Rectal smooth muscle tissue (tissue), 1 donor: ENCODE results near the gene THSD4.

Experiments used
- H3K27ac ChIP-seq: one replicate; pipeline ENCODE4 v1.7.0; 2013; ENCODE audit warnings: low read depth, low read length, inconsistent platforms
- H3K27me3 ChIP-seq: one replicate; pipeline ENCODE4 v1.7.0; 2013; ENCODE audit warnings: low read length; ENCODE audit not compliant: control insufficient read depth, insufficient read depth
- H3K36me3 ChIP-seq: one replicate; pipeline ENCODE4 v1.7.0; 2013; ENCODE audit warnings: low read length; ENCODE audit not compliant: control insufficient read depth, insufficient read depth
- H3K4me1 ChIP-seq: one replicate; pipeline ENCODE4 v1.7.0; 2013; ENCODE audit warnings: low read length; ENCODE audit not compliant: control insufficient read depth, insufficient read depth
- H3K4me3 ChIP-seq: one replicate; pipeline ENCODE4 v1.7.0; 2013; ENCODE audit warnings: low read length
- H3K9ac ChIP-seq: one replicate; pipeline ENCODE4 v1.7.0; 2013; ENCODE audit warnings: low read length

THSD4 gene

DNA sequence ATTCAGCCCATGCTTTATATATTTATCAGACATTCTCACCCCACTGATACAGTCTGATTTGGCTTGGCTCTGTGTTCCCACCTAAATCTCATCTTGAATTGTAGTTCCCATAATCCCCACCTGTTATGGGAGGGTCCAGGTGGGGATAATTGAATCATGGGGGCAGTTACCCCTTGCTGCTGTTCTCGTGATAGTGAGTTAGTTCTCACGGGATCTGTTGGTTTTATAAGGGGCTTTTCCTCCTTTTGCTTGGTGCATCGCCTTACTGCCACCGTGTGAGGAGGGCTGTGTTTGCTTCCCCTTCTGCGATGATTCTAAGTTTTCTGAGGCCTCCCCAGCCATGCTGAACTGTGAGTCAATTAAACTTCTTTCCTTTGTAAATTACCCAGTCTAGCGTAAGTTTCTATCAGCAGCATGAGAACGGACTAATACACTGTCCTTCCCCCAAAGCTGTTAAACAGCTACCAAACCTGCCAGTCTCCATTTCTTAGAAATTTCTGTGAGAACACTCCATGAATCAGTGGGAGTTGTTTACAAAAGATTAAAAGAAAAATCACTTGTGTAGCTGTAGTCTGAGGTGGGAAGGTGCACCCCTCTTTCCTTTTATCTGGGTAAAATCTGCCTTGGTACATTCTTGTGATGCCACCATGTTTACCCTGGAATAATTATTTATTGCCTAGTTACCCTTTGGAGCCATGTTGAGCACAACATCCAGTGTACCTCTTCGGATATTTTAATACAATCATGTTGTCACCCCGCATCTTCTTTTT is 160.5 kb downstream of the THSD4 start:
- Histone ChIP-seq H3K9ac (no peak overlapping the region), H3K36me3 (no peaks in the 10 kb centered on the region), H3K4me1 (peaks cover 12% of the 10 kb centered on the region), H3K27me3 (no peaks in the 10 kb centered on the region), H3K4me3 (no peak overlapping the region), H3K27ac (no peak overlapping the region)

DNA sequence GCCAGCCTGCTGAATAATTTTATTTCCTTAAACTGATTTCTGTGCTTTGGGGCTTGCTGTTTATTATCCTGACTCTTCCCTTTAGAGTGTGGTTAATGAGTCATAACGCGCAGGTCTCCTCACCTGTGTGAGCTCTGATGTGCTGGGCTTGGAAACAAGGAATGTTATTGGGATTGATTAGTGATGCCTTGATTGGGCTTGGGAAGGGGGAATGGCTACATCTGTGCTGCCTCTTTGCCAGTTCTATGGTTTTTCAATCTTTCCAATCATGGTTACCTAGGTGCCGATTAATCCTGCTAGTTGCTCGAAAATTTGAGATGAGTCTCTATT is 161.0 kb downstream of the THSD4 start:
- Histone ChIP-seq H3K4me1 (peaks cover 12% of the 10 kb centered on the region), H3K27me3 (no peaks in the 10 kb centered on the region), H3K27ac (no peak overlapping the region), H3K36me3 (no peaks in the 10 kb centered on the region), H3K4me3 (no peak overlapping the region), H3K9ac (no peak overlapping the region)

DNA sequence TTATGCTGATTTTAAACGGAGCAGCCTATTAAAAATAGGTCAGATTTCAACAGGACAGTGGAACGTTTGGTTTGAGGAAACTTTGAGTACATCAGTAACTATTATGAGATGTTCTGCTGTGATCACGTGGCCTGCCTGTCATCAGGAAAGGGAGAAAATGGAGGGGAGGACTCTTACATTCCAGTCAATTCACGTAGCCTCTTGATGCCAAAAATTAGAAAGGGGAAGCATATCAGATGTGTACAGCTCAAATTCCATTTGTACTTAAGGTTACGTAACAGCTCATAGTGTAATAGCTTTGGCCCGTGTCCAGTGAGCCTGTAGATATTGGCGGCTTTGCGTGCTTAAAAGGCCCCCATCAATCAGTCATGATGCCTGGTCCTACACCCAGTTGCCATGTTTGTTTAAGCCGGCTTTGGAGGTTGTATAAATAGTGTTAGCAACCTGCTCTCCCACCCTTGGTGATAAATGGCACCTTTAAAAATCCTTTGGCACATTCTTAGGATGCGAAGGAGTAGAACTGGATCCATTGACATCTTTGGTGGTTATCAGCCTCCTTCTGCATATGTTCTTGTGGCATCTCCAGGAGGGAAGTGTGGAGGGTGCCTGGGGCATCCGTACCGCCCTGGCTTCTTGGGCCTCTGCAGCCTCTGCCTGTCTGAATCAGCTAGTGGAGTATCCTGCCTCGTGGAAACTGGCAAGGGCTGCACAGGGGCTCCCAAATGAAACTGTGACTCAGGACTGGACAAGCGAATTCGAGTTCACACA is 163.9 kb downstream of the THSD4 start:
- Histone ChIP-seq H3K4me3 (no peak overlapping the region), H3K27me3 (no peaks in the 10 kb centered on the region), H3K36me3 (no peaks in the 10 kb centered on the region), H3K9ac (no peak overlapping the region), H3K27ac (peak overlapping the region; percentile 36), H3K4me1 (peaks cover 12% of the 10 kb centered on the region)

DNA sequence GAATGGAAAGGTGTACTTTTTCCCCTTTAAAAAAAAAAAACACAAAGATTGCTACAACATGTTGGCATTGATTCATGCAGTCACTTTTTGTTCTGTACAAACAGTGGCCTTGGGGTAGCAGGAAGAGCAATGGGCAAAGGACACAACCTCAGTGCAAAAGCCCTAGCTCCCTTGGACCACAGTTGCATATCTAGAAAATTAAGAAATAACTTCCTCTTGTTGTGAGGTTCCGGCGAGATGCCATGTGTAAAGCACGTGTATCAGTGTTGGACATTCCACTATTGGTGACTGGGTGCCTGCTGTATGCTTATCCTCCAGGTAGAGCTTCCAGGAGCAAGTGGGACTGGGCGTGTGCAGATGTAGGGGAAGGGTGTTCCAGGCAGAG is 164.5 kb downstream of the THSD4 start:
- peaks cover 12% of the 10 kb centered on the region for H3K4me1 ChIP-seq
- H3K4me3 ChIP-seq: no peak overlapping the region
- H3K27me3 ChIP-seq: no peaks in the 10 kb centered on the region
- no peak overlapping the region for H3K9ac ChIP-seq
- no peaks in the 10 kb centered on the region for H3K36me3 ChIP-seq
- H3K27ac ChIP-seq: no peak overlapping the region

- Histone ChIP-seq H3K4me3 (no peak overlapping the region), H3K9ac (no peak overlapping the region), H3K4me1 (peaks cover 12% of the 10 kb centered on the region), H3K36me3 (no peaks in the 10 kb centered on the region), H3K27ac (no peak overlapping the region), H3K27me3 (no peaks in the 10 kb centered on the region)
Measured at GRCh38 chr15:71280206-71280605, 164.9 kb downstream of the THSD4 start.

DNA sequence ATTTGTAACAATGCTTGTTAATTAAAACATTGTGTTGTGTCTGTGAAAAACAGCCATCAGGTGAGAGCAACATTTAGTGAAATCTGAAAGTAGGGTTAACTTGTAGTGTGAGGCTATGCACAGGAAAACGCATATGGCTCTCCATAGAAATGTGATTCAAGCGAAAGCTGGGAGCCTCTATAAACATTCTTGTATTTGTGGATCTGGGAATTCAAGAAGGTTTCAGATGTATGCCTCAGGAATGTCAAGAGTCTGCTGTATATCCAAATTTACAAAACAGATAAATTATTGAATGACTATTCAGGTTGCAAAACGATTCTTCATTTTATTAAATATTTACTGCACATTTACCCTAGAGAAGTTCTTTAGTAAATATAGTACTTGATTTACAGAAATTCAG is 166.0 kb downstream of the THSD4 start:
- H3K36me3 ChIP-seq: no peaks in the 10 kb centered on the region
- peaks cover 12% of the 10 kb centered on the region for H3K4me1 ChIP-seq
- no peak overlapping the region for H3K9ac ChIP-seq
- no peak overlapping the region for H3K27ac ChIP-seq
- no peaks in the 10 kb centered on the region for H3K27me3 ChIP-seq
- no peak overlapping the region for H3K4me3 ChIP-seq

- Histone ChIP-seq H3K27ac (no peak overlapping the region), H3K4me1 (peaks cover 12% of the 10 kb centered on the region), H3K4me3 (no peak overlapping the region), H3K27me3 (no peaks in the 10 kb centered on the region), H3K9ac (no peak overlapping the region), H3K36me3 (no peaks in the 10 kb centered on the region)
Measured at GRCh38 chr15:71282076-71282475, 166.8 kb downstream of the THSD4 start.

DNA sequence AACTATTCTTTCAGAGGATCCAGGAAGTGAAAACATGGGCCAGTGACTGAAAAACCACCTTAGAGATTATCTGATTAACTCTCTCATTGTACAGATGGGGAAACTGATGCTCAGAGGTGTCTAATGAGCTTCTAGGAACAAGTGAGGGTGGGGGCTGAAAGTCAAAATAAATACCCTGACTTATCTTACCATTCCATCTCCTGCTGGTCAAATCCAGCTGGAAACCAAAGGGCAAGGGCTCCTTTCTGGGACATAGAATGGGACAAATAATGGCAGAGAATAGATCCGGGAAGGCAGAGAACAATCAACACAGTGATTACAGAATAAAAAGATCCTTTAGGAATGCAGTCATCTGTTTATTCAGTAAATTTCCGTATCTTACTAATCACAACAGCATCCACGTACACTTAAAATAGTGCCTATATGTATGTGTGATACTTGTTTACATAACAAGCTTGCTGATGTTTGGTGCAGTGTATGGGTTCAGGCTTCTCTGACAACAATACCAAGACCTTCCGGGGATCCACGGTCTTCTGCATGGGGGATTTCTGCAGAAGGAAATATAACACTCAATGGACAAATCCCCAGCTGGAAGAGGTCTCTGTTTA is 173.2 kb downstream of the THSD4 start:
- no peaks in the 10 kb centered on the region for H3K4me1 ChIP-seq
- H3K27ac ChIP-seq: no peak overlapping the region
- no peak overlapping the region for H3K9ac ChIP-seq
- H3K4me3 ChIP-seq: no peak overlapping the region
- H3K27me3 ChIP-seq: no peaks in the 10 kb centered on the region
- H3K36me3 ChIP-seq: no peaks in the 10 kb centered on the region

GRCh38 chr15:71290002-71290401 is 174.7 kb downstream of the THSD4 start:
- no peaks in the 10 kb centered on the region for H3K27me3 ChIP-seq
- no peak overlapping the region for H3K27ac ChIP-seq

GRCh38 chr15:71290881-71291635 is 175.8 kb downstream of the THSD4 start:
- H3K27ac ChIP-seq: no peak overlapping the region

More at GRCh38 chr15:71290002-71290401, 174.7 kb downstream of the THSD4 start:
- Histone ChIP-seq H3K9ac (no peak overlapping the region), H3K36me3 (no peaks in the 10 kb centered on the region), H3K4me1 (no peaks in the 10 kb centered on the region), H3K4me3 (no peak overlapping the region)

GRCh38 chr15:71291723-71292122 is 176.5 kb downstream of the THSD4 start:
- no peak overlapping the region for H3K27ac ChIP-seq
- H3K36me3 ChIP-seq: no peaks in the 10 kb centered on the region
- H3K4me1 ChIP-seq: no peaks in the 10 kb centered on the region
- H3K27me3 ChIP-seq: no peaks in the 10 kb centered on the region
- H3K9ac ChIP-seq: no peak overlapping the region
- H3K4me3 ChIP-seq: no peak overlapping the region

More at GRCh38 chr15:71290881-71291635, 175.8 kb downstream of the THSD4 start:
- Histone ChIP-seq H3K4me3 (no peak overlapping the region), H3K9ac (no peak overlapping the region), H3K4me1 (no peaks in the 10 kb centered on the region), H3K36me3 (no peaks in the 10 kb centered on the region), H3K27me3 (no peaks in the 10 kb centered on the region)

DNA sequence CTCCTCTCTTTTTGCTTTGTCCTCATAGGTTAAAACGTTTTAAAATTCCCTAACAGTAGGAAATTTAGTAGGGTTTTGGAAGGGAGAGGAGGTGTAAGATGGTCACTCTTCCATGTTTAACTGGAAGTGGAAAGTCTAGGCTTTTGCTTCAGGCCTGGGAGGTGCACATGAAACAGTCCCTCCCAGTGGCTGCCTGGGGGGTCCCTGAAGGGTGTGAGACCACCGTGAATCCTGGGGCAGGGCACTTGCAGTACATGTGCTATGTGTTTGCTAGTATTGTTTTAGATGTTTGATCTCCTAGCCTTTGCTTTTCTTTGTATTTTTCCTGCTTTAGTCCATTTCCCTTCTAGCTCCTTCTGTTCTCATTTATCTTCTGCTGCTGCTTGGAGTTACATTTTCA is 178.5 kb downstream of the THSD4 start:
- no peaks in the 10 kb centered on the region for H3K27me3 ChIP-seq
- H3K4me3 ChIP-seq: no peak overlapping the region
- no peak overlapping the region for H3K27ac ChIP-seq
- no peaks in the 10 kb centered on the region for H3K36me3 ChIP-seq
- H3K9ac ChIP-seq: no peak overlapping the region
- H3K4me1 ChIP-seq: no peaks in the 10 kb centered on the region
